HepG2 (cell line): ENCODE data around the gene HEBP1. TPM values are rescaled to one million over a fixed set of nuclear protein-coding genes. Genes with fewer than 3 reads are reported as not detected.

Experiments
- ATAC-seq: fragments of 200-7000 bp; cut with Tn5 transposase; 3 replicates; pipeline ENCODE4 v1.9.1; 2020; ENCODE audit warnings: mild to moderate bottlenecking, moderate library complexity
- BruUV-seq: library from RNA; stranded (reverse); fragments of 400-500 nt; replicated peaks from 2 replicates; lab custom pipeline; 2021; lab: Mats Ljungman, UMichigan
- CTCF ChIA-PET: fragments of 300-600 bp; formaldehyde crosslinking; extraction: SDS; loops from one replicate; lab custom pipeline; 2021; ENCODE audit warnings: low total read pairs, inconsistent platforms, low intra/inter-chr PET ratio; lab: Yijun Ruan, JAX
- POLR2A ChIA-PET: fragments of 350-600 bp; sonication (Branson Sonifier 250); formaldehyde crosslinking; loops from one replicate; lab custom pipeline; 2020; ENCODE audit warnings: antibody characterized with exemption, inconsistent platforms; lab: Yijun Ruan, JAX
- DNase-seq: peaks from one replicate; pipeline ENCODE4 v3.0.0-alpha.2; 2015; ENCODE audit warnings: low spot score
- FAIRE-seq: peaks from 3 replicates; lab custom pipeline; 2011; peaks lifted over from hg19 to GRCh38; lab: Jason Lieb, UNC
- H2AFZ ChIP-seq: one replicate; pipeline ENCODE4 v1.6.1; 2011; ENCODE audit warnings: low read length, inconsistent platforms
- H3K27ac ChIP-seq: fragments of 300-600 bp; 3 replicates; pipeline ENCODE4 v1.8.0; 2011; ENCODE audit warnings: mixed run types, mild to moderate bottlenecking, mixed read lengths, low read length, inconsistent platforms; ENCODE audit not compliant: insufficient read depth; ENCODE audit errors: extremely low read length
- H3K27me3 ChIP-seq, 2 experiments: fragments of 200-600 bp in 1 of 2; 2 replicates in 1 of 2; 3 replicates in 1 of 2; pipeline versions ENCODE4 v1.6.0 to v1.8.0; 2011; ENCODE audit warnings: low read length in 2 of 2, mild to moderate bottlenecking in 2 of 2, moderate library complexity in 2 of 2, inconsistent platforms in 1 of 2; ENCODE audit not compliant: insufficient read depth in 2 of 2, control insufficient read depth in 1 of 2
- H3K36me3 ChIP-seq, 2 experiments: fragments of 200-600 bp in 1 of 2; replicated peaks in 1 of 2; 2 replicates in 1 of 2; 3 replicates in 1 of 2; pipeline versions ENCODE4 v1.5.1 to v1.8.0; 2011; ENCODE audit warnings: low read length in 2 of 2, inconsistent platforms in 1 of 2; ENCODE audit not compliant: insufficient read depth in 2 of 2, control insufficient read depth in 1 of 2
- H3K4me1 ChIP-seq: 2 replicates; pipeline ENCODE4 v1.5.1; 2012; ENCODE audit warnings: low read length, inconsistent platforms; ENCODE audit not compliant: insufficient read depth
- H3K4me2 ChIP-seq: 2 replicates; pipeline ENCODE4 v1.6.0; 2011; ENCODE audit warnings: low read depth, low read length, inconsistent platforms
- H3K4me3 ChIP-seq, 3 experiments: fragments of 200-600 bp in 1 of 3; sonication (generic), shearing (Covaris generic) in 1 of 3; replicated peaks in 1 of 3; 2 replicates each; pipeline ENCODE4 v1.5.1; 2011 to 2016; ENCODE audit warnings: low read length in 3 of 3, inconsistent platforms in 2 of 3, low read depth in 2 of 3, mild to moderate bottlenecking in 2 of 3, control low read depth in 1 of 3, mixed read lengths in 1 of 3; ENCODE audit not compliant: insufficient read depth in 1 of 3
- H3K79me2 ChIP-seq: one replicate; pipeline ENCODE4 v1.6.1; 2011; ENCODE audit warnings: low read length, inconsistent platforms; ENCODE audit not compliant: insufficient read depth
- H3K9ac ChIP-seq: 2 replicates; pipeline ENCODE4 v1.6.0; 2011; ENCODE audit warnings: mild to moderate bottlenecking, low read depth, low read length, inconsistent platforms; ENCODE audit not compliant: insufficient read depth
- H3K9me3 ChIP-seq: 2 replicates; pipeline ENCODE4 v1.5.1; 2012; ENCODE audit warnings: mild to moderate bottlenecking, low read length
- H4K20me1 ChIP-seq: 2 replicates; pipeline ENCODE4 v1.6.0; 2011; ENCODE audit warnings: inconsistent platforms, mild to moderate bottlenecking, low read length, moderate library complexity; ENCODE audit not compliant: insufficient read depth
- KLF9 ChIP-seq: IDR thresholded peaks from 2 replicates; pipeline ENCODE4 v1.6.1; 2016; ENCODE audit warnings: low read depth
- MBD4 ChIP-seq: IDR thresholded peaks from 2 replicates; pipeline ENCODE4 v1.6.1; 2012; ENCODE audit warnings: low read length, inconsistent platforms, borderline replicate concordance
- MYC ChIP-seq: sonication (generic); formaldehyde crosslinking; IDR thresholded peaks from 2 replicates; pipeline ENCODE4 v1.9.0; 2021; ENCODE audit warnings: missing genetic modification reagents, borderline replicate concordance
- RARG ChIP-seq: sonication (generic); formaldehyde crosslinking; IDR thresholded peaks from 2 replicates; pipeline ENCODE4 v1.4.0; 2020; ENCODE audit warnings: low read depth, mild to moderate bottlenecking, missing genetic modification reagents
- SIX1 ChIP-seq: sonication (generic); formaldehyde crosslinking; IDR thresholded peaks from 2 replicates; pipeline ENCODE4 v1.4.0; 2020; ENCODE audit warnings: missing genetic modification reagents, borderline replicate concordance
- SRSF1 ChIP-seq: fragments of 200-400 bp; formaldehyde crosslinking; optimal IDR thresholded peaks from 2 replicates; pipeline ENCODE3; 2017; ENCODE audit warnings: mild to moderate bottlenecking, low read depth, low read length, moderate library complexity
- ZNF670 ChIP-seq: sonication (generic); formaldehyde crosslinking; IDR thresholded peaks from 2 replicates; pipeline ENCODE4 v1.8.0; 2022; ENCODE audit warnings: mild to moderate bottlenecking, missing genetic modification reagents, borderline replicate concordance
- ZNF747 ChIP-seq: sonication (generic); formaldehyde crosslinking; IDR thresholded peaks from 2 replicates; pipeline ENCODE4 v1.8.1; 2023; ENCODE audit warnings: missing genetic modification reagents, mild to moderate bottlenecking, borderline replicate concordance
- ZNF850 ChIP-seq: sonication (generic); formaldehyde crosslinking; conservative IDR thresholded peaks from 2 replicates; pipeline ENCODE4 v1.9.0; 2021; ENCODE audit warnings: mild to moderate bottlenecking, missing genetic modification reagents
- ZNF883 ChIP-seq: sonication (generic); formaldehyde crosslinking; IDR thresholded peaks from 2 replicates; pipeline ENCODE4 v1.5.1; 2020; ENCODE audit warnings: mild to moderate bottlenecking, missing genetic modification reagents; ENCODE audit errors: not compliant biosample characterization
- WGBS: methylation state at CpG from one replicate; pipeline ENCODE4 v1.1.6; 2017; ENCODE audit warnings: low lambda C conversion rate; 5-methylcytosine and 5-hydroxymethylcytosine counted together
- in situ Hi-C: cut with HindIII; loops from 2 replicates; pipeline ENCODE4 v1.10.0; 2017; ENCODE audit warnings: low pct_unique_long_range_greater_than_20kb; ENCODE audit not compliant: extremely low pct_ligation_motif_present
- intact Hi-C: fragments of 100-400 bp; cut with micrococcal nuclease; formaldehyde crosslinking; loops from one replicate; pipeline ENCODE4 v1.10.0; 2022; ENCODE audit not compliant: unreplicated experiment
- polyA plus RNA-seq, 8 experiments: library from polyadenylated mRNA; depleted of rRNA in 3 of 8; stranded (reverse) in 7 of 8; unstranded in 1 of 8; fragments of >200 nt; fragmentation: Illumina TruSeq in 4 of 8; extraction: Trizol in 4 of 8; gene quantifications; 2 replicates each; pipeline versions ENCODE4 v1.2.1 to v1.2.3, GENCODE V29; 2011 to 2016; ENCODE audit warnings: low read depth in 4 of 8, missing spikeins in 1 of 8, mixed read lengths in 1 of 8; ENCODE audit not compliant: insufficient read depth in 1 of 8
- total RNA-seq, 5 experiments: library from RNA; depleted of rRNA; stranded (reverse); fragments of >200 nt; fragmentation: Illumina TruSeq; extraction: Trizol; gene quantifications; 2 replicates each; pipeline ENCODE4 v1.2.3, GENCODE V29; 2016; ENCODE audit warnings: low read depth in 1 of 5
- TF ChIP-seq, protein P1 (sequence below): sonication (generic); formaldehyde crosslinking; IDR thresholded peaks from 2 replicates; pipeline ENCODE4 v1.5.1; 2020; ENCODE audit warnings: mild to moderate bottlenecking, missing genetic modification reagents, moderate library complexity

HEBP1 gene
- total and polyA plus RNA-seq, 2 of the 13 experiments (the other 11 are each of a cell fraction or from before 2014, with no cell fraction given): 7.8 to 9.4 TPM

DNA sequence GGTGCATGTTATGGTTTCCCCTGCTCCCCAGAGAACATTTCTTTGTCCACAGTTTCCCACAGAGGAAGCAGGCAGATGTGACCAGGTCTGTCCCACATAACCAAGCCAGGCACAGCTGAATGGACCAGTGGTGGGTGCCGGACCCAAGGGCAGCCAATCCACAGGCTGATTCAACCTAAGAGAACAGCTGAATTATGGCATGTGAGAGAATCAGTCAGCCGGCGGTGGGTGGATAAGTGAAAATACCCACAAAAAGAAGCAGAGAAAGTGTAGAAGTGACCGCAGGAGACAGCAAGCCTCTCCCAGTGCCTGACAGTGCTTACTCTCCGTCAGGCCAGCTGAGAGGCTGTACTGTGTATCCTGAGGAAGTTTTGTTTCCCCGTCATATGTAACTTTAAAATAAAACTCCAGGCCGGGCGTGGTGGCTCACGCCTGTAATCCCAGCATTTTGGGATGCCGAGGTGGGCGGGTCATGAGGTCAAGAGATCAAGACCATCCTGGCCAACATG is 63.0 kb downstream of the HEBP1 start (continued):
- TF ChIP-seq, protein P1, sequence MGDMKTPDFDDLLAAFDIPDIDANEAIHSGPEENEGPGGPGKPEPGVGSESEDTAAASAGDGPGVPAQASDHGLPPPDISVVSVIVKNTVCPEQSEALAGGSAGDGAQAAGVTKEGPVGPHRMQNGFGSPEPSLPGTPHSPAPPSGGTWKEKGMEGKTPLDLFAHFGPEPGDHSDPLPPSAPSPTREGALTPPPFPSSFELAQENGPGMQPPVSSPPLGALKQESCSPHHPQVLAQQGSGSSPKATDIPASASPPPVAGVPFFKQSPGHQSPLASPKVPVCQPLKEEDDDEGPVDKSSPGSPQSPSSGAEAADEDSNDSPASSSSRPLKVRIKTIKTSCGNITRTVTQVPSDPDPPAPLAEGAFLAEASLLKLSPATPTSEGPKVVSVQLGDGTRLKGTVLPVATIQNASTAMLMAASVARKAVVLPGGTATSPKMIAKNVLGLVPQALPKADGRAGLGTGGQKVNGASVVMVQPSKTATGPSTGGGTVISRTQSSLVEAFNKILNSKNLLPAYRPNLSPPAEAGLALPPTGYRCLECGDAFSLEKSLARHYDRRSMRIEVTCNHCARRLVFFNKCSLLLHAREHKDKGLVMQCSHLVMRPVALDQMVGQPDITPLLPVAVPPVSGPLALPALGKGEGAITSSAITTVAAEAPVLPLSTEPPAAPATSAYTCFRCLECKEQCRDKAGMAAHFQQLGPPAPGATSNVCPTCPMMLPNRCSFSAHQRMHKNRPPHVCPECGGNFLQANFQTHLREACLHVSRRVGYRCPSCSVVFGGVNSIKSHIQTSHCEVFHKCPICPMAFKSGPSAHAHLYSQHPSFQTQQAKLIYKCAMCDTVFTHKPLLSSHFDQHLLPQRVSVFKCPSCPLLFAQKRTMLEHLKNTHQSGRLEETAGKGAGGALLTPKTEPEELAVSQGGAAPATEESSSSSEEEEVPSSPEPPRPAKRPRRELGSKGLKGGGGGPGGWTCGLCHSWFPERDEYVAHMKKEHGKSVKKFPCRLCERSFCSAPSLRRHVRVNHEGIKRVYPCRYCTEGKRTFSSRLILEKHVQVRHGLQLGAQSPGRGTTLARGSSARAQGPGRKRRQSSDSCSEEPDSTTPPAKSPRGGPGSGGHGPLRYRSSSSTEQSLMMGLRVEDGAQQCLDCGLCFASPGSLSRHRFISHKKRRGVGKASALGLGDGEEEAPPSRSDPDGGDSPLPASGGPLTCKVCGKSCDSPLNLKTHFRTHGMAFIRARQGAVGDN: no peak
- TF ChIP-seq ZNF850 (CRISPR knock-in tag): no peak
- TF ChIP-seq ZNF670 (CRISPR knock-in tag): no peak
- TF ChIP-seq SIX1 (CRISPR knock-in tag): no peak
- TF ChIP-seq MYC: no peak

DNA sequence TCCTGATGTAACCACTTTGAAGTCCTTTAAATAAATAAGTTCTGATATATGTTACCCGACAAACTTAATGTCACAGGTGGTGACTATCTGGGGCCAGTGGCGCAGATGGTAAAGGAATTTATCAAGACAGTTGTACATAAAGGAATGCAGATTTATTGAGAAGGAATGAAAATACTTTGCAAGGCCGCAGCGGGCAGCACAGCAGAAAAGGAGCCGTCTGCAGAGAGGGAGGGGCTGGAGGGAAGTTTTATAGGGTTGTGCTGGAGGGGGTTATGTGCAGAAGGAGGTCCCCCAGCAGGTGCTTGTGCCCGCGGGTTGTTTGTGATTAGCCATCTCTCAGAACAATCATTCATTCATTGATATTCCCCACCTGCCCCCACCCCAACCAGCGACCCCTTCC is 65.5 kb downstream of the HEBP1 start:
- Histone ChIP-seq H3K4me3 (no peak overlapping the region), H3K4me1 (no peaks in the 10 kb centered on the region), H3K27ac (no peak overlapping the region), H3K9me3 (no peaks in the 10 kb centered on the region), H2AFZ (no peak overlapping the region), H3K9ac (no peak overlapping the region), H3K4me2 (no peak overlapping the region), H3K36me3 (peaks cover 0 to 10% of the 10 kb centered on the region in 2 experiments; a peak in 2 of 5 replicates), H3K27me3 (no peaks in the 10 kb centered on the region; a peak in 1 of 5 replicates), H4K20me1 (no peaks in the 10 kb centered on the region), H3K79me2 (no peaks in the 10 kb centered on the region)
- ATAC-seq (no peak), FAIRE-seq (no peak), DNase-seq (no peak)
- TF ChIP-seq MBD4 (no peak), KLF9 (CRISPR knock-in tag) (no peak), SRSF1 (no peak), ZNF883 (no peak), ZNF747 (CRISPR knock-in tag) (no peak), RARG (CRISPR knock-in tag) (no peak)
- in situ Hi-C loops: no loop called here
- ChIA-PET CTCF (no interaction called here), POLR2A (no interaction called here)
- WGBS: 89% methylated on average over 8 of the region's 8 CpGs
- intact Hi-C loops: no loop called here
- BruUV-seq: no TSS peak
